C4-2B (cell line): Measurements from ENCODE around the gene LHX5.

Experiments used
- CTCF ChIP-seq: fragments of 450-650 bp; conservative IDR thresholded peaks from 2 replicates; pipeline ENCODE4 v1.5.1; 2017; ENCODE audit warnings: mild to moderate bottlenecking
- ZFX ChIP-seq: fragments of 450-650 bp; IDR thresholded peaks from 2 replicates; pipeline ENCODE4 v1.6.1; 2017

- no peak for TF ChIP-seq CTCF
- TF ChIP-seq ZFX, result no peak
Observed at GRCh38 chr12:113464452-113464775, 7.3 kb downstream of the LHX5 start.
